Astrocyte of the spinal cord (primary cell): ENCODE measurements around the gene CLIC6.

Source experiments
- DNase-seq: peaks from one replicate; pipeline ENCODE4 v3.0.0; 2011; ENCODE audit warnings: low read depth, low spot score
- H3K4me3 ChIP-seq: 2 replicates; pipeline ENCODE4 v1.5.1; 2011; ENCODE audit warnings: low read depth, mild to moderate bottlenecking, low read length, moderate library complexity
- in situ Hi-C: cut with HindIII; loops from 2 replicates; pipeline ENCODE4 v1.10.0; 2017; ENCODE audit warnings: low sequenced_read_pairs
- TF ChIP-seq, protein P1 (sequence below): IDR thresholded peaks from 2 replicates; pipeline ENCODE4 v1.5.1; 2012; ENCODE audit warnings: low read depth, mild to moderate bottlenecking, low read length, inconsistent platforms

CLIC6 gene

DNA sequence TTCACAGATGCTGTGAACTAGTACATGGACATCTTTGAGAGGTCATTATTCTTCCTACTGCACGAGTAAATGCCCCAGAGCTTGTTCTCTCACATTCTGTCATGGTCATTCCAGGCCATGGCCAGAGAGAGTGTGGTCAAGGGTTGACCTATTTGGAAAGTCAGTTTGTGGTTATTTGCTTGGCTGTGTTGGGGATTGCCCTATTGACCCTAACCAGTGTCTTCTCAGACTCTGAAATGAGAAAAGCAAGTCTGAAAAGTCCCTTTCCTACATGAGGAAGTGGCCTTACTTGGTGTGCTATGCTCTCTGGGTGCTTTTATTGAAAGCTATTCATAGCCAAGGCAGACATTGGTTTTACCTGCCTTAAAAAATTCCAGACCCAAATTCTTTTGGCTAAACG, 26.6 kb downstream of the CLIC6 start:
- TF ChIP-seq, protein P1, sequence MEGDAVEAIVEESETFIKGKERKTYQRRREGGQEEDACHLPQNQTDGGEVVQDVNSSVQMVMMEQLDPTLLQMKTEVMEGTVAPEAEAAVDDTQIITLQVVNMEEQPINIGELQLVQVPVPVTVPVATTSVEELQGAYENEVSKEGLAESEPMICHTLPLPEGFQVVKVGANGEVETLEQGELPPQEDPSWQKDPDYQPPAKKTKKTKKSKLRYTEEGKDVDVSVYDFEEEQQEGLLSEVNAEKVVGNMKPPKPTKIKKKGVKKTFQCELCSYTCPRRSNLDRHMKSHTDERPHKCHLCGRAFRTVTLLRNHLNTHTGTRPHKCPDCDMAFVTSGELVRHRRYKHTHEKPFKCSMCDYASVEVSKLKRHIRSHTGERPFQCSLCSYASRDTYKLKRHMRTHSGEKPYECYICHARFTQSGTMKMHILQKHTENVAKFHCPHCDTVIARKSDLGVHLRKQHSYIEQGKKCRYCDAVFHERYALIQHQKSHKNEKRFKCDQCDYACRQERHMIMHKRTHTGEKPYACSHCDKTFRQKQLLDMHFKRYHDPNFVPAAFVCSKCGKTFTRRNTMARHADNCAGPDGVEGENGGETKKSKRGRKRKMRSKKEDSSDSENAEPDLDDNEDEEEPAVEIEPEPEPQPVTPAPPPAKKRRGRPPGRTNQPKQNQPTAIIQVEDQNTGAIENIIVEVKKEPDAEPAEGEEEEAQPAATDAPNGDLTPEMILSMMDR = no peak
- in situ Hi-C loops = no loop called here
- DNase-seq = no peak
- H3K4me3 ChIP-seq = no peak overlapping the region

DNA sequence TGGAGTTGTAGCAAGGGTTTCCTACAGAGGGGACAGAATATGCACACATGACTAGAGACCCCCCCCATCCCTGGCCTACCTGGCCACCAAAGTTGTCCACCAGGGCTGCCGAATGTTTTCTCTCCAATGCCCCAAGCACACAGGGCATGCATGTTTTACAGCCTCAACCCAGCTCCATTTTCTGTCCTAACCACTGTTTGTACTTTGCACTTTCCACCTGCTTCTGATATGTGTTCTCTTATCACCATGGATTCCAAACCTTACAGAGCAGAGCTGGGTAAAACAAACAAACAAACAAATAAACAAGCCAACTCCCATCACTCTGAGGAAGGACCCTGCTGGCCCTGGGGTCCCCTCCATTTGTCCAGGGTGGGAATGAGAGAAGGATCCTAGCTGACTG, 27.3 kb downstream of the CLIC6 start:
- DNase-seq = no peak
- TF ChIP-seq, protein P1 = no peak
- no peak overlapping the region for H3K4me3 ChIP-seq
- in situ Hi-C loops = no loop called here

DNA sequence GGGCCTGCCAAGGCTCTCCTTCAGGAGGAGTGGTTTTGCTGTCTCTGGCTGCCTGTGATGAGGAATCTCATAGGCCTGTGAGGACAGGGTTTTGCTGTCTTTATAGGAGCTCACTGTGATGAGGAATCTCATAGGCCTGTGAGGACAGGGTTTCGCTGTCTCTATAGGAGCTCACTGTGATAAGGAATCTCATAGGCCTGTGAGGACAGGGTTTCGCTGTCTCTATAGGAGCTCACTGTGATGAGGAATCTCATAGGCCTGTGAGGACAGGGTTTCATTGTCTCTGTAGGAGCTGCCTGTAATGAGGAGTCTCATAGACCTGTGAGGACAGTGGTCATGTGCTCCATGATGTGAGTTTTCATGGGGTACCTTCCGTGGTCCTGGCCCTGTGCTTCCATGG, 29.0 kb downstream of the CLIC6 start:
- DNase-seq = no peak
- in situ Hi-C loops = no loop called here
- TF ChIP-seq, protein P1 = no peak
- no peak overlapping the region for H3K4me3 ChIP-seq

DNA sequence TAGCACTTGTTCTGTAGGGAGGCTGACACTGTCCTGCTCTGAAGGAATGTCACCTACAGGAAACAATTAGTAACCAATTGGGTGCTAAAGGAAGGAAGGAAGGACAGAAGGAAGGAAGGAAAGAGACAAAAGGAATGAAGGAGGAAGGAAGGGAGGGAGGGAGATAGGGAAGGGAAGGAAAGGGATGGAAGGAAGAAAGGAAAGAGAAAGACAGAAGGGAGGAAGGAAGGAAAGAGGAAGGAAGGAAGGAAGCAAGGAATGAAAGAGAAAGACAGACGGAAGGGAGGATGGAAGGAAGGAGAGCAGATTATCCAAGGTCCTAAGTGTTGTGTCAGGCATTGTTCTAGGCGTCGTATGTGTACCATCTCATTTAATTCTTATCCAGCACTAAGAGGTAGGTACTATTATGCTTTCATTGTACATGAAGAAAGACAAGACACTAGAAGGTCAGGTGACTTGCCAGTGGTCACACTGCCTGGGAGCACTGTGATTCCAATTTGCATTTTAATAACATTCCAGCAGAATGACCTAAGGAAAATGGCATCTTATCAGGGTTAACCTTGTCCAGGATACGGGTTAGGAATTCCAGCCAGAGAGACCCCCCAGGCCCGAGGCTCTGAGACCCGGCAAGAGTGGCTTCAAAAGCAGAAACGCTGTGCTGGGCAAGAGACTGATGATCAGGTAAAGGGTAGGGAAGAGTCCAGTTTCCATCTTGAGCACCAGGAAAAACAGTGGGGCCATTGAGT, 29.6 kb downstream of the CLIC6 start:
- TF ChIP-seq, protein P1 = no peak
- H3K4me3 ChIP-seq = no peak overlapping the region
- no peak for DNase-seq
- in situ Hi-C loops = no loop called here

DNA sequence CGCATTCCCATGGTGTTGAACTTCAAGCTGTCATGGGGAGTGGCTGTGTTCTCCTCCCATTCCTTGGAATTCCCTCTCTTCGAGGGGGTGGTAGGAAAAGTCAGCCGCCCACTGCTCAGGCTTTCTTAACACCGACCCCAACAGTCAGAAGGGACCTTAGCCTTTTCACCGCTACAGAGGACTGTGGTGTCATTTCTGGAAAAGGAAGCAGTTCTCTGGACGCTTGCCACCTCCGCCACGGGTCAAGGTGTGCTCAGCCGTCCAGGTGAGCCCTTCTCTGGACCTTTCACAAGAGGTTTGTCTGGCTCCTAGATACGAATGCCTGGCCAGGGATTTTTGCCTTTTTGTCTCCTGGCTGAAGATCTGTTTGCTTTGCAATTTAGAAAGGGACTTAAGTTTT, 31.8 kb downstream of the CLIC6 start:
- DNase-seq = no peak
- in situ Hi-C loops = no loop called here
- H3K4me3 ChIP-seq = no peak overlapping the region
- TF ChIP-seq, protein P1 = no peak

DNA sequence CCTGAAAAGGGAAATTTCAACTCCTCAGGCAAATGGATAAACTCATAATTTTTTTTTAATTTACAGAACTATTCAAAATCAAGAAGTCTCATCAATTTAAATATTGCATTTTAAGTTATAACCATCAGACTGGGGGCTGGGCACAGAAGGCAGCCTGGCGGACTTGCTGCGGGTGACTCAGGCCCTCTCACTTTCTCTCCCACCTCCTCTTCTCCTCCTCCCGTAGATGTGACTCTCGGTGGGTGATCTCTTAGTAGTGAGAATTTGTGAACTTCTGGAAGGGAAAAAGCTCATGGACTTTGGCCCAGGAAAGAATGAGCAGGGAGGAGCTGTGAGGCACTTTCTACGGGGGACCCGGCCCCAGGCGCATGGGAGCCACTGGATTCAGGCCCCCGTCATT, 32.9 kb downstream of the CLIC6 start:
- TF ChIP-seq, protein P1 = no peak
- no peak overlapping the region for H3K4me3 ChIP-seq
- DNase-seq = no peak
- in situ Hi-C loops = no loop called here
